HG03378 (cell line): Measurements from ENCODE around the gene C14orf93.
"Not testable (repeated sequence)": the region's sequence is repeated elsewhere in the genome, so short reads cannot be mapped to it uniquely, and the experiment has no call there.

Experiments used
- ATAC-seq: cut with Tn5 transposase; IDR thresholded peaks from one replicate; pipeline ENCODE4 v1.9.1; 2021; ENCODE audit warnings: mild to moderate bottlenecking, moderate library complexity; ENCODE audit not compliant: unreplicated experiment

Gene C14orf93

GRCh38 chr14:22977434-22977683 is 32.6 kb downstream of the C14orf93 start:
- no peak for ATAC-seq

GRCh38 chr14:22976620-22977433 is 33.1 kb downstream of the C14orf93 start:
- ATAC-seq: no peak

- ATAC-seq: no peak
These were observed 35.2 kb downstream of the C14orf93 start for GRCh38 chr14:22974530-22975313.

GRCh38 chr14:22973217-22974032 is 36.5 kb downstream of the C14orf93 start:
- ATAC-seq: no peak

- no peak for ATAC-seq
These were observed 37.5 kb downstream of the C14orf93 start for GRCh38 chr14:22972313-22972930.

- ATAC-seq: no peak
These were observed 38.8 kb downstream of the C14orf93 start for GRCh38 chr14:22971152-22971551.

GRCh38 chr14:22966783-22967269 is 43.1 kb downstream of the C14orf93 start:
- no peak for ATAC-seq

- not testable (repeated sequence) for ATAC-seq
These were observed 43.8 kb downstream of the C14orf93 start for GRCh38 chr14:22965916-22966782.

GRCh38 chr14:22962061-22962676 is 47.8 kb downstream of the C14orf93 start:
- ATAC-seq: no peak

GRCh38 chr14:22955702-22956569 is 54.0 kb downstream of the C14orf93 start:
- ATAC-seq: no peak

- no peak for ATAC-seq
These were observed 57.5 kb downstream of the C14orf93 start for GRCh38 chr14:22952418-22952817.

GRCh38 chr14:22951795-22952194 is 58.1 kb downstream of the C14orf93 start:
- ATAC-seq: not testable (repeated sequence)

GRCh38 chr14:22945642-22946041 is 64.3 kb downstream of the C14orf93 start:
- ATAC-seq: no peak

GRCh38 chr14:22939684-22940083 is 70.3 kb downstream of the C14orf93 start:
- no peak for ATAC-seq
